Stimulated activated CD4-positive, alpha-beta T cell treated with anti-CD3 and anti-CD28 coated beads, TNF-alpha, amount 100 ng/mL, for 1 hour (primary cell): ENCODE results near the gene FCRL4.
"Not testable (repeated sequence)": the region's sequence is repeated elsewhere in the genome, so short reads cannot be mapped to it uniquely, and the experiment has no call there.

Source experiments
- DNase-seq, 3 donors: peaks; one replicate each; pipeline ENCODE4 v3.0.0-alpha.2; 2020; ENCODE audit warnings: low read depth in 3 of 3, low spot score in 1 of 3

FCRL4 gene

GRCh38 chr1:157551694-157552693 is 45.9 kb downstream of the FCRL4 start, which contains the start of gene FCRL5:
Gene FCRL5, minus strand, starts transcription at chr1:157552515. Its CDS starts 153 bp downstream, at chr1:157552362.
- no peak for DNase-seq

GRCh38 chr1:157548081-157548480 is 49.8 kb downstream of the FCRL4 start:
- DNase-seq = not testable (repeated sequence)

GRCh38 chr1:157542676-157543075 is 55.2 kb downstream of the FCRL4 start:
- no peak for DNase-seq

- DNase-seq = no peak
Observed at GRCh38 chr1:157540852-157541251, 57.0 kb downstream of the FCRL4 start.

GRCh38 chr1:157540160-157540748 is 57.6 kb downstream of the FCRL4 start:
- no peak for DNase-seq

GRCh38 chr1:157539568-157539967 is 58.3 kb downstream of the FCRL4 start:
- no peak for DNase-seq

GRCh38 chr1:157532569-157532968 is 65.3 kb downstream of the FCRL4 start:
- DNase-seq = no peak

- DNase-seq = no peak
Observed at GRCh38 chr1:157523774-157524493, 74.0 kb downstream of the FCRL4 start.
